GM19238 (cell line): ENCODE measurements around the gene SHROOM4.

Experiments
- DNase-seq: peaks from one replicate; pipeline ENCODE4 v3.0.0; 2011; ENCODE audit warnings: low spot score; ENCODE audit not compliant: insufficient read length

SHROOM4 gene

GRCh38 chrX:50787099-50787498 is 26.9 kb downstream of the SHROOM4 start:
- DNase-seq = no peak

- no peak for DNase-seq
Observed at GRCh38 chrX:50780144-50780543, 33.9 kb downstream of the SHROOM4 start.

GRCh38 chrX:50779694-50780093 is 34.3 kb downstream of the SHROOM4 start:
- DNase-seq = no peak

GRCh38 chrX:50778272-50778671 is 35.7 kb downstream of the SHROOM4 start:
- no peak for DNase-seq

- DNase-seq = no peak
Observed at GRCh38 chrX:50776248-50776647, 37.7 kb downstream of the SHROOM4 start.

- DNase-seq = no peak
Observed at GRCh38 chrX:50771382-50771781, 42.6 kb downstream of the SHROOM4 start.

GRCh38 chrX:50770702-50771101 is 43.3 kb downstream of the SHROOM4 start:
- DNase-seq = no peak

- DNase-seq = no peak
Observed at GRCh38 chrX:50769389-50770063, 44.5 kb downstream of the SHROOM4 start.

GRCh38 chrX:50768801-50769200 is 45.2 kb downstream of the SHROOM4 start:
- DNase-seq = no peak

- DNase-seq = no peak
Observed at GRCh38 chrX:50765986-50766385, 48.0 kb downstream of the SHROOM4 start.

- no peak for DNase-seq
Observed at GRCh38 chrX:50762578-50762977, 51.4 kb downstream of the SHROOM4 start.

- no peak for DNase-seq
Observed at GRCh38 chrX:50756276-50756675, 57.7 kb downstream of the SHROOM4 start.

GRCh38 chrX:50751091-50751490 is 62.9 kb downstream of the SHROOM4 start:
- no peak for DNase-seq

- no peak for DNase-seq
Observed at GRCh38 chrX:50747471-50747900, 66.5 kb downstream of the SHROOM4 start.

GRCh38 chrX:50736656-50737055 is 77.3 kb downstream of the SHROOM4 start:
- no peak for DNase-seq

GRCh38 chrX:50726296-50726695 is 87.7 kb downstream of the SHROOM4 start:
- no peak for DNase-seq

GRCh38 chrX:50725310-50725709 is 88.7 kb downstream of the SHROOM4 start:
- DNase-seq = no peak

GRCh38 chrX:50723006-50723405 is 91.0 kb downstream of the SHROOM4 start:
- no peak for DNase-seq

GRCh38 chrX:50721764-50722521 is 92.1 kb downstream of the SHROOM4 start:
- no peak for DNase-seq

- DNase-seq = no peak
Observed at GRCh38 chrX:50719614-50720013, 94.4 kb downstream of the SHROOM4 start.

GRCh38 chrX:50718776-50719175 is 95.2 kb downstream of the SHROOM4 start:
- DNase-seq = no peak

- DNase-seq = no peak
Observed at GRCh38 chrX:50716706-50717105, 97.3 kb downstream of the SHROOM4 start.

GRCh38 chrX:50712777-50713176 is 101.2 kb downstream of the SHROOM4 start:
- no peak for DNase-seq
